ENCODE data around the gene CEP41.

The CEP41 gene

GRCh38 chr7:130418306-130418705 is 22.5 kb downstream of the CEP41 start:
- no peak for DNase-seq (ENCODE audit: low read depth in 2 of 2)

DNA sequence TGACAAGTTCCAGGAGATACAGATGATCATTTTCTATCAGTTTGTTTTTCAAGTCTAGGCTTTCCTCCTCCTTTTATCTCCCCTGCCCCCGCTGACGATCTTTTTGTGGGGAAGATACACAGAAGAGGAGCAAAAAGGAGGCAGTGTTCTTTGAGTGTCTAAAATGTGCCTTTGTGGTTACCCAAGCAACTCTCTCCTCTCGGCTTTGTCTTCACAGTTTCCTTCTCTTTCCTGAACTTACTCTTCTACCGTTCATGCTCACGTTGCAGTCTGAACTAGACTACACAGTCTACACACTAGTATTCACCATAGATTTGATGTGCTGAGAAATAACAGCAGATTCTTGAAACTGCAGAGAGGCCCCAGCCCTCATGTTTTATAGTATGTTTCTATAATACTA is 23.6 kb downstream of the CEP41 start:
- no peak for DNase-seq (ENCODE audit: low read depth in 2 of 2)

DNA sequence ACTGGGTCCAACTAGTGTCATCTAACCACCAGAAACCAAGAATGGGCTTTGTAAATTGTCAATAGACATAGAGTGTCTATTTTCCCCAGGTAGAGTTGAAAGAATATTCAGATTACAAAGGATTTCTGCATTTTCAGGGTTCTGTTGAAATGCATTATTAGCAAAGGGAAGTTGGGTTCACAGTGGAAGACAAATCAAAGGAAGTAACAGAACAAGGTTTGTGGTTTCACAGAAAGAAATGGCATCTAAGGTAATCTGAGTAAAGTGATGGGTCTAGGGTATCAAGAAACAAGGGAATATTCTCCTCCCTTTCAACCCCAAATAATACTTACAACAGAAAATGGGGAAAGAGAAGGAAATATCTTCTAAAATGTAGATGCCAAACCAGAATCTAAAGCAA is 25.8 kb downstream of the CEP41 start:
- no peak for DNase-seq (ENCODE audit: low read depth in 2 of 2)

- DNase-seq (ENCODE audit: low read depth in 2 of 2), result no peak
Observed at GRCh38 chr7:130413201-130413600, 27.6 kb downstream of the CEP41 start.

DNA sequence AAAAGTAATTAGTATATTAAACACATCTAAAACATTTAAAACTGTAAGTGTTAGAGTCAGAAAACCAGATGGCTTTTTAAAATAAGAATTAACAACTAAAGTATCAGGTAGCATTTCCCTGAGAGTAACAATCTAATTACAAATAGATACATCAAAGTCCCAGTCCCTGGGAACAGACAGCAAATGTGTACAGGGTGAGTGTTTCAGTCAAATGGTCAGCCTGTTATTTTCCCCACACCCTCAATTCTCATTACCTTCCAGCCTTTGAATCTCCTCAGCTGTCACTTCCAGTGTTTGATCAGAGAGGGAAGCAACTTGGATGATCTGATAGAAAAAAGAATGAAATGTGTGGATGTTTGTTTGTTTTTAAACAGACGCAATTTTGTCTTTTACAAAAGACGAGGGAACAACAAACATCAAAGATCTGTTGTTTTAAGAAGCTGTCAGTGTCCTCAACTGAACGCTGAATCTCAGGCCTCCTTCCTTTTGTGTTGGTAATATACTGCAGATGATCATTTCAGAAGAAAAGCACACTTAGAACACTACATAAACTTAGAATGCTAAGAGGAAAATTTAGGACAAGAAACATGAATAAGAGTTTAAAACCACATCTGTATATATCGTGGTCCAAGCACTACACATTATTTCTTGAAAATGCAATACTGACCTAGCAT is 29.8 kb downstream of the CEP41 start:
- no peak for DNase-seq (ENCODE audit: low read depth in 2 of 2)

DNA sequence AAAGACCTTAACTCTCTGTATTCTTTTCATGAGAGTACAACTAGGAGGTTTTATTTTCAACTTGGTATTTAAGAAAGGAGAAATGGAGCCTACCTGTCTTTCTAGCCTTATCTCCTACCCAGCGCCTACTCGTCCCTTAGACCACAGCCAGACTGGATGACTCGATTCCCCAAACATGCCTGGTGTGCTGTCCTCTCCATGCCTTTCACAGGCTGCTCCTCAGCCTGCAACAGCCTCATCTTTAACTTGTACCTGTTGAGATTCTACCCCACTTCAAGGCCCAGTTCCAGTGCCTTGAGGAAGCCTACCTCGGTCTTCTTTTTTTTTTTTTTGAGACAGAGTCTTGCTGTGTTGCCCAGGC is 31.1 kb downstream of the CEP41 start:
- no peak for DNase-seq (ENCODE audit: low read depth in 2 of 2)

GRCh38 chr7:130409067-130409711 is 31.6 kb downstream of the CEP41 start:
- DNase-seq (ENCODE audit: low read depth in 2 of 2), result no peak

GRCh38 chr7:130405003-130405402 is 35.8 kb downstream of the CEP41 start:
- no peak for DNase-seq (ENCODE audit: low read depth in 2 of 2)

DNA sequence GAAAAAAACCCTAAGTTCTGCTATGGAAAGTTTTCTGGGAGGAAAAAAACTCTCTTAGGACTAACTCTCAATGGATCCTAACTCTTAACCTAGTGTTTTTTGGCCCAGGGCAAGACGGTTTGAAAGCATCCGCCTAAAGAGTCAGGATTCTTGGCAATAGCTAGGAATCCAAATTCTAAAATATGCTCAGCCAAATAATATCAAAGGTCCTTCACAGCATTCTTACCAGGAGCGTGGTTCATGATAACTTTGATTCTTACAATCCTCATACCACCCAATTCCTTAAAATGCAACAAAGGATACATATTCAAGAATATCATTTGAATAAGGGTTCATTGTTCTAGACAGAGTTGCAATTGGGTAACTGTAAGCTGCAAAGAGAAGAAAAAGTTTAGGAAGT is 39.2 kb downstream of the CEP41 start:
- DNase-seq (ENCODE audit: low read depth in 2 of 2), result no peak

DNA sequence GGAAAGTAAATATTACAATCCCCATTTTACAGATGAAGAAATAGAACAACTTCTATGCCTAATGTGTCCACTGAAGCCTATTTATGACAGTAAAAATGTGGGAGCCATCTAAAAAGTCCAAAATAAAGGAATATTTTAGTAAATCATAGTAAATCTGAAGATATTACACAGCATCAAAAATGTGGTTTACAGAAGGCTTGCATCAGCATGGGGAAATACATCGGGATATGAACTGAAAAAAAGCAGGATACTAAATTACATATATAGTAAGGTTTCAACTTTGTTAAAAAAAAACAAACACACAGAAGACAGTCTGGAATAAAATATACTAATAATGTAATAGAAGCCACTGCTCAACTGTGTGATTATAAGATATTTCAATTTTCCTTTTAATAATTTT is 39.7 kb downstream of the CEP41 start:
- DNase-seq (ENCODE audit: low read depth in 2 of 2), result no peak

GRCh38 chr7:130400120-130400572 is 40.7 kb downstream of the CEP41 start:
- DNase-seq (ENCODE audit: low read depth in 2 of 2), result no peak

GRCh38 chr7:130398526-130399090 is 42.2 kb downstream of the CEP41 start:
- no peak for DNase-seq (ENCODE audit: low read depth in 2 of 2)

DNA sequence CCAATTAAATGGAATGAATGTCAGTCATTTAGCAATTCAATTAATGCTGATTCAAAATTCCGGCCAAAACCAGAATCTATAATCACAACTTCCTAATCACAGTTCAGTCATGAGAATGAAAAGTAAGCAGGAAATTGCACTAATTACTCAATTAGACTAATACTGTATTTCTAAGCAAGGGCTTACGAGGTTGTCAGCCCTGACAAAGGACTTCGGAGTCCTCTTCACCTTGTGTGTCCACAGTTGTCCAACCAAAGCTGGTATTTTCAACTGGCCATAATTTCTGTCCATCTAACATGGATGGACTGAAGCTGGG is 43.1 kb downstream of the CEP41 start:
- DNase-seq (ENCODE audit: low read depth in 2 of 2), result no peak

DNA sequence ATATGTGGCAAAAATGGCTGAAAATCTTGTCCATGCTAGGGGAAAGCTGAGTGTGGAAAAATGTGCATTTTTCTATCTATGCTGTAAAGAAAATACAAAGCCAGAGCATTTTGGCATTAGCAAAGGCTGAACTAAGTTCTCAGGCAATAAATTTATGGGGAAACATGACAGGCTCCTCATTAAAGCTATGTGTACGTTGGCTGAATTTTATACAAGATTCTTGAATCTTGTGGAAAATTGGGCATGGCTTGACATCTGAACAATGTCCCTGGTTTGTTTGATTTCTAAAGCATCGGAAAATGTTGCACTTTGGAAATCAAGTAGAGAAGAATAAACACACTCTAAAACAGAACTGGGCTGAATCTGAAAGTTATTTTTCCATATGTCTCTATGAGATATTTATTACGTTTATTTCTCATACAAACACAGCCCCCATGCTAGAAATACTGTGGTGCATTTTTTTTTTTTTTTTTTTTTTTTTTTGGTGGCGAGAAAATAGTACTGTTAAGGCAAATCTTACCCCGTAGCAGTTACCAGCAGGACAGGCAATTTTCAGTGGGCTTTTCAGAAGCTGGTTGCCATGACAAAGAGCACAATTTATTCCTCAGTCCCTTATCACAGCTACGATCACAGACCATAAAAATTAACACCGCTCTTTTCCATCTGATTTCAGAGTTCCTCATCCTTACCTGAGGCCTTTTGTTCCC is 43.6 kb downstream of the CEP41 start:
- no peak for DNase-seq (ENCODE audit: low read depth in 2 of 2)

- DNase-seq (ENCODE audit: low read depth in 2 of 2), result no peak
Observed at GRCh38 chr7:130396109-130396508, 44.7 kb downstream of the CEP41 start.

- no peak for DNase-seq (ENCODE audit: low read depth in 2 of 2)
Observed at GRCh38 chr7:130395421-130395820, 45.4 kb downstream of the CEP41 start.

DNA sequence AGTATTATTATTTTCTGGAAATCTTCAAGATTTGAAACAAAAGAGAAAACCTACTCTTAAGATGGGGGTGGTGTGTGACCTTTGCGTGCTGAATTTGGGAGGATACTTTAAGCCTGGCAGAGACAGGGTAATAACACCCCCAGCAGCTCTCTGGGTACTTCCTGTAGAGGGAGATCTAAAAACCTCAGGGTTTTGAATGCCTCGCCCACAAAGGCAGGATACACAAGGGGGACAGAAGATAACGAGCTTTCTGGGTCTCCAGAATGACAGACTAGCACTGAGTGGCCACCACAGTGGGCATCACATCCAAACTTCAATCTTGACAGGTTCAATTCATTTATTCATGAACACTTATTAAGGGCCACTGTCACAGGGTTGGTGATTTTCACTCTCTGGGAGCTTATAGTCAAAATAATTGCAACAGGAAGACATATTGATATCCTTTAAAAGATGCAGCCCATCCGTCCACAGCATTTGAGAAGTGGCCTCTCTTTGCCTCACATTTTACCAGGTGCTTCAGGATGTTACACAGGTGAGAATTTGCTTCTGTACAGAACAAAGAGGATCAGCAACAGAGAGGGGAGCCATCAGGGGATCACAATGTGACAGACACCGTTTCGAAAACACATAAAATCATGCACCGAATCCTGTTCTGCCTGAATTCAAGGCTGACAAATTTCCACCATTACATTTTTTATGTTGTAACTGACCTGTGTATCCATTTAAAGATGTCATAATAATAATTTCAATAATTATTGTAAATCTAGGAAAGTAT is 46.2 kb downstream of the CEP41 start:
- no peak for DNase-seq (ENCODE audit: low read depth in 2 of 2)

DNA sequence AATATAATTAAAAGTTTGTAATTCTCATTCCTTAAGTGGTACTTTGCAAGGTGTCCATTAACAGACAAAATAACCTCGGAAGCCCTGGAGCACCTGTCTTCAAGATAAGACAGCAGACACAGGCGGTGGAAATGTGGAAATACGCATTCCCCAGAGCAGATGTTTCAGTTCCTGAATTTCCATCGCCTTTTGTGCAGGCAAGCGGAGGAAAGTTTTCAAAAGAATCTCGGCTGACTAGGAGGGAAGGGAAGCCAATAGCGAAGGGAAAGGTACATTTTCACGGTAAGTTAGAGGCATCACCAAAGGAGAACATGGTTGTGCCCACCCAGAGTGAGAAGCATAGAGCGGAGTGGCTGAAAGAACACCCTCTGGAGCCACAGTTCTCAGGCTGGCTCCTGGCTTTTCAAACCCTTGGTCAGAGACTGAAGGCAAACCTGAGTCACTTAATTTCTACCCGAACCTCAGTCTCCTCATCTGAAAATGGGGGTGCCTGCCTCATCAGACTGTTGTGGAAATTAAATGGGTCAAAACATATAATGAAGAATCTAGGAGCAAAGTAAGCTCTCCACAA is 46.9 kb downstream of the CEP41 start:
- no peak for DNase-seq (ENCODE audit: low read depth in 2 of 2)

GRCh38 chr7:130393101-130393561 is 47.7 kb downstream of the CEP41 start:
- DNase-seq (ENCODE audit: low read depth in 2 of 2), result no peak

DNA sequence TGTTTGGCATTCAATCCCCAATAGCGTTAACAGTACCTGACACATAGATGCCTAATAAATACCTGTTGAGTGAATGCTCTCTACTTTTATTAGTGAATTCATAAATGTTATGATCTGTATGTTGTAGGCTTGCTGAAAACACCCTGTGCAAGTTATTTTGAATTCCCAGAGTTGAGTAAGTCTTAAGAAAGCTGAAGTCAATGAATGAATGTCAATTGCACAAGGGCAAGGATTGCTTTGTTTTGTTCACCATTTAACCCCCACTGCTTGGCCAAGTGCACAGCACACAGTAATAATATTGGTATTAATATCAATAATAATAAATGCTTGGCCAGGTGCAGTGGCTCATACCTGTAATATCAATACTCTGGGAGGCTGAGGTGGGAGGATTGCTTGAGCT is 50.3 kb downstream of the CEP41 start:
- no peak for DNase-seq (ENCODE audit: low read depth in 2 of 2)

- DNase-seq (ENCODE audit: low read depth in 2 of 2), result no peak
Observed at GRCh38 chr7:130388671-130389070, 52.1 kb downstream of the CEP41 start.

Data from stimulated activated CD8-positive, alpha-beta memory T cell treated with anti-CD3 and anti-CD28 coated beads, Interleukin-7, amount 100 ng/mL, for 1 hour (primary cell).